ENCODE results near the gene NPR1.

Gene NPR1

DNA sequence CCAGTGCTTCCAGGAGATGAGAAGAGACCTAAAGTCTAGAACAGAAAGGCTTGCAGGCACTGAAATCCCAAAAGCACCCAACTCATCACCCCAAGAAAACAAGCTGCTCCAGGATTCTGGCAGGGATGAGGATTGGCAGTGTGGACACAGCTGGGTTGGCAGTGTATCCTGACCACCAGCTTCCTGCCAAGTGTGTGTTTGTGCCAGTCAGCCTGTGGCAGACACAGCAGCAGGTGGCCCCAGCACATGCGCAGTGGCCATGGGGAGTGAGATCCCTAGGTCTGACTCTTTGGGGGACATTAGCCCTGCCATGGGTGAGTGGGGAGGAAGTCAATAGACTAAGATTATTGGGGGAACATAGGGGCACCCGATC, 28.6 kb upstream of the NPR1 start:
- DNase-seq (ENCODE audit: insufficient read length, low spot score) = no peak
- FAIRE-seq = no peak
- TF ChIP-seq, protein P1, sequence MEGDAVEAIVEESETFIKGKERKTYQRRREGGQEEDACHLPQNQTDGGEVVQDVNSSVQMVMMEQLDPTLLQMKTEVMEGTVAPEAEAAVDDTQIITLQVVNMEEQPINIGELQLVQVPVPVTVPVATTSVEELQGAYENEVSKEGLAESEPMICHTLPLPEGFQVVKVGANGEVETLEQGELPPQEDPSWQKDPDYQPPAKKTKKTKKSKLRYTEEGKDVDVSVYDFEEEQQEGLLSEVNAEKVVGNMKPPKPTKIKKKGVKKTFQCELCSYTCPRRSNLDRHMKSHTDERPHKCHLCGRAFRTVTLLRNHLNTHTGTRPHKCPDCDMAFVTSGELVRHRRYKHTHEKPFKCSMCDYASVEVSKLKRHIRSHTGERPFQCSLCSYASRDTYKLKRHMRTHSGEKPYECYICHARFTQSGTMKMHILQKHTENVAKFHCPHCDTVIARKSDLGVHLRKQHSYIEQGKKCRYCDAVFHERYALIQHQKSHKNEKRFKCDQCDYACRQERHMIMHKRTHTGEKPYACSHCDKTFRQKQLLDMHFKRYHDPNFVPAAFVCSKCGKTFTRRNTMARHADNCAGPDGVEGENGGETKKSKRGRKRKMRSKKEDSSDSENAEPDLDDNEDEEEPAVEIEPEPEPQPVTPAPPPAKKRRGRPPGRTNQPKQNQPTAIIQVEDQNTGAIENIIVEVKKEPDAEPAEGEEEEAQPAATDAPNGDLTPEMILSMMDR (IDR thresholded peaks at IDR 0.05; ENCODE audit: insufficient read depth, missing control alignments) = no peak

DNA sequence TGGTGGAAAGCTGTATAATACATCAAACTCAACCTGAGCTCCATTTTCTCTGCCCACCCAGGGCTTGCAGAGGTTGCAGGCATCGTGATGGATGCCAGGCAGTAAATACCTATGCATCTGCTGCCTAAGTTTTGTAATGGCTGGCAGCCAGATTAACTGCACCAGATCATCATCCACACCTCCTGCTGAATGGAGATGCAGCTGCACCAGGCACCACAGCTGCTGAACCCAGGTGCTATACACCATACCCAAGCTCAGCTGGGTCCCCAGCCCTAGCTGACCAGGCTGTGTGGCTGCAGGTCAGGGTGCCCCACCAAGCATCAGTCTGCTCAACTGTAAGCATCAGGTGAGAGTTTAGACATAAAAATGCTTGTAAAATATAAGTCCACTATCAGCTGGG, 26.7 kb upstream of the NPR1 start:
- FAIRE-seq = no peak
- DNase-seq (ENCODE audit: insufficient read length, low spot score) = no peak
- TF ChIP-seq, protein P1 (IDR thresholded peaks at IDR 0.05; ENCODE audit: insufficient read depth, missing control alignments) = no peak

DNA sequence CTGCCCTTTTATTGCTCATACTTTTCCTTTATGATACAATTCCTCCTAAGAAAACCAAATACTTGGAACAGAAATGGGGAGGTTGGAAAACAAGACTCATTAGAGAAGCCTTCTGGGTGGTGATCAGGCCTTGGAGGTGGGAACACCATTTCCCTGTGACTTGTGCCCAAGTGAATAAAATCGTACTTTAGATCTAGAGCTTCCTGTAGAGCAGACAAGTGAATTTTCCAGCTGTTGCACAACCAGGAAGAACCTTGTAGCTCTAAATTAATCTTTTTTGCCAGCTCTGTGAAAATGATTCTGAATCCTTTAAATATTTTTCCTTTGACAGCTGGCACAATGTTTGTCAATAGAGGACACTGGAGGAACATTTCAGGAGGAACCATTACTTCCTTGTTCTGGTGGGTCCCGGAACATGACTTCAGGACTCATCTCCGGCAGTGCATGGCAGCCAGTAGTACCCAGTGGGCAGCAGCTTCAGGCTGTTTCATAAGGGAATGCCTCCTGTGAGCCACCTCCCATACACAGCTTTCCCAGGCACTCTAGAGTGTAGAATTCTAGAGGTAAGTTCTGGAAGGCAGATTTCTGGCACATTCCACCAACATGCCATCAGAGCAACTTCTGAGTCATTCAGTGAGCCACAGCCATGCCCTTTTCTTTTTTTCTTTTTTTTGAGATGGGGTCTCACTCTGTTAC, 25.5 kb upstream of the NPR1 start:
- TF ChIP-seq, protein P1 (IDR thresholded peaks at IDR 0.05; ENCODE audit: insufficient read depth, missing control alignments) = no peak
- no peak for FAIRE-seq
- no peak for DNase-seq (ENCODE audit: insufficient read length, low spot score)

DNA sequence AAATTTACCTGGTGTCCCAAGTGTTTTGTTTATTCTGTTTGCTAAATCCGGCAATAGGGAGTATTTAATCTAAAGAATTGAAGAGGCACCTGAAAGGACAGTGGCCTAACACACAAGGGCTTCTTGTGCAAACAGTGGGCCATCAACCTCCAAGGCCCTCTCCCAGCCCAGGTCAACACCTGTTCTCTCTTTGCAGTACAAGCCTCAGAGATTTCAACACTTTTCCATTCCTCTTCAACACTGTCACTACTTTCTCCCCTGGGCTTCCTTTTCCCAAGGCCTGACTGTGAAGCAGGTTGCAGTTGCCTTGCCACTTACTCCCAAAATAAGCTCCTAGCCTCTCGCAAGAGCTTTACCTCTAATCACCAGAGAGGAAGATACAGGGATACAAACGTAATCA, 23.2 kb upstream of the NPR1 start:
- no peak for FAIRE-seq
- TF ChIP-seq, protein P1 (IDR thresholded peaks at IDR 0.05; ENCODE audit: insufficient read depth, missing control alignments) = no peak
- DNase-seq (ENCODE audit: insufficient read length, low spot score) = no peak

DNA sequence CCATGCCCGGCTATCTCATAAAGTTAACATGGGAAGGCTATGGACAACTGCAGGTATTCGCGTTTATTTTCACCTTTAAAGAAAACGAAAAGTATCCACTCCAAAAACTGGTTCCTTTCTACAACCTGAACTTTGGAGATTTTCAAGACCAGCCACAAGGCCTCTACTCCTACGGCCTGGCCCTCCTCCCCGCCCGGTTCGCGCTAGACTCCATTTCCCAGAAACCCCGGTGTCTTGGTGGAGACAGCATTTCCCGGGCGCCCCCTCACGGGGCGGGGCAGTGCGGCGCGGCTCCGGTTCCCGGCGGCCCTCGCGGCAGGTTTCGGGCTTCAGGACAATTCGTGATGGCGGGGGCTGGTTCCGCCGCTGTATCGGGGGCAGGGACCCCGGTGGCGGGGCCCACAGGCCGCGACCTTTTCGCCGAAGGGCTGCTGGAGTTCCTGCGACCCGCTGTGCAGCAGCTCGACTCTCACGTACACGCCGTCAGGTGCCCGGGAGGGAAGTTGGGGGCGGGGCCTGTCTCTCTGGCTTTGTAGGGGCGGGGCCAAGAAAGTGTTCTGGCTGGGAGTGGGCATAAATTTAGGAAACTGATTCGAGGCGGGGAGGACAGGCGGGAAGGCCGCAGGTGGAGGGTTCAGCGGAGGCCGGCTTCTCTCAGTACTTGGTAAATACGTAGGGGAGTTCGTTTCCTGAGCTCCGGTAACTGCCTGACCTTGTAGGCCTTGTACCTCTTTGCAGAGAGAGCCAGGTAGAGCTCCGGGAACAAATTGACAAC, 19.9 kb upstream of the NPR1 start, which contains the start of gene SNAPIN:
Gene SNAPIN (plus strand): TSS at position 304 of the 775 bp plus-strand sequence. CDS start 41 bp downstream, at position 345.
- FAIRE-seq = no peak
- TF ChIP-seq, protein P1 (IDR thresholded peaks at IDR 0.05; ENCODE audit: insufficient read depth, missing control alignments) = no peak
- DNase-seq (ENCODE audit: insufficient read length, low spot score) = peak; percentile 92

DNA sequence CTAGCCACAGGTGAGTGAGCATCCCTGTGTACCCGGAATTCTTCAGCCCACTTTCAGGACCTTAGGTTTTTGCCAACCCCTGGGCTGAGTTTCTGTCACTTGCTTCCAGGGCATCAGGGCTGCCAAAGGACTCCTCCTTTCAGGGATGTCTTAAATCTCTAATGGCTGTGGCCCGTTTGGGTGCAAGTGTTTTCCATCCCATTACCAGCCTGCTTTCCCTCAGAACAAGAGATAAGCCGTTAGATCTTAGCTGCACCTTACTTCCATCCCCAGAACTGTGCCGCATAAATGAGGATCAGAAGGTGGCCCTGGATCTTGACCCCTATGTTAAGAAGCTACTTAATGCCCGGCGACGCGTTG, 19.3 kb upstream of the NPR1 start:
- DNase-seq (ENCODE audit: insufficient read length, low spot score) (no peak), FAIRE-seq (no peak)
- TF ChIP-seq, protein P1 (IDR thresholded peaks at IDR 0.05; ENCODE audit: insufficient read depth, missing control alignments) = no peak

DNA sequence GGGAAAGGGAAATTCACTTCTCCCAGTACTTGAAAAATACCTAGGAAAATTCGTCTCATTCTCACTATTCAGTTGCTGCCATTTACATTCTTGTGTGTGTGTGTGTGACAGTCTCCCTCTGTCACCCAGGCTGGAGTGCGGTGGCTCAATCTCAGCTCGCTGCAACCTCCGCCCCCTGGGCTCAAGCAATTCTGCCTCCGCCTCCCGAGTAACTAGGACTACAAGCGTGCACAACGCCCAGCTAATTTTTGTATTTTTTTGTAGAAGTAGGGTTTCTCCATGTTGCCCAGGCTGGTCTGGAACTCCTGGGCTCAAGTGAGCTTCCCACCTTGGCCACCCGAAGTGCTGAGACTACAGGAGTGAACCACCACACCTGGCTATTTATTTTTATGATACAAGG, 18.8 kb upstream of the NPR1 start:
- no peak for FAIRE-seq
- TF ChIP-seq, protein P1 (IDR thresholded peaks at IDR 0.05; ENCODE audit: insufficient read depth, missing control alignments) = no peak
- no peak for DNase-seq (ENCODE audit: insufficient read length, low spot score)
